GM21723 (cell line): Measurements from ENCODE around the gene ZNF701.
"Not testable (repeated sequence)": the region's sequence is repeated elsewhere in the genome, so short reads cannot be mapped to it uniquely, and the experiment has no call there.

Source experiments
- ATAC-seq: cut with Tn5 transposase; IDR thresholded peaks from one replicate; pipeline ENCODE4 v1.9.1; 2021; ENCODE audit warnings: mild to moderate bottlenecking, moderate library complexity; ENCODE audit not compliant: unreplicated experiment

ZNF701 gene

GRCh38 chr19:52570000-52570861 lies at the start of gene ZNF701:
Gene ZNF701, plus strand, starts transcription at chr19:52570287. Its CDS starts 3,861 bp downstream, at chr19:52574148.
- ATAC-seq, result peak; percentile 93

- ATAC-seq, result no peak
Observed at GRCh38 chr19:52522551-52522950, 47.5 kb upstream of the ZNF701 start.

GRCh38 chr19:52524086-52524485 lies 46.0 kb upstream of the ZNF701 start:
- ATAC-seq, result no peak

- peak; percentile 85 for ATAC-seq
Observed at GRCh38 chr19:52527134-52527955, 42.7 kb upstream of the ZNF701 start, which contains the start of gene ZNF808. Gene ZNF808, plus strand, starts transcription at chr19:52527668. Its CDS starts 15,617 bp downstream, at chr19:52543285.

- no peak for ATAC-seq
Observed at GRCh38 chr19:52527956-52528351, 42.1 kb upstream of the ZNF701 start.

- ATAC-seq, result no peak
Observed at GRCh38 chr19:52532480-52532879, 37.6 kb upstream of the ZNF701 start.

GRCh38 chr19:52533901-52534300 lies 36.2 kb upstream of the ZNF701 start:
- ATAC-seq, result no peak

GRCh38 chr19:52535385-52535770 lies 34.7 kb upstream of the ZNF701 start:
- peak; percentile 12 for ATAC-seq

- peak; percentile 84 for ATAC-seq
Observed at GRCh38 chr19:52535771-52536447, 34.2 kb upstream of the ZNF701 start.

- peak; percentile 32 for ATAC-seq
Observed at GRCh38 chr19:52536448-52536800, 33.7 kb upstream of the ZNF701 start.

GRCh38 chr19:52538815-52539214 lies 31.3 kb upstream of the ZNF701 start:
- ATAC-seq, result not testable (repeated sequence)

- not testable (repeated sequence) for ATAC-seq
Observed at GRCh38 chr19:52541176-52541575, 28.9 kb upstream of the ZNF701 start.

- ATAC-seq, result no peak
Observed at GRCh38 chr19:52541608-52542007, 28.5 kb upstream of the ZNF701 start.

GRCh38 chr19:52542541-52542940 lies 27.5 kb upstream of the ZNF701 start:
- ATAC-seq, result not testable (repeated sequence)

- no peak for ATAC-seq
Observed at GRCh38 chr19:52542984-52543664, 27.0 kb upstream of the ZNF701 start.

GRCh38 chr19:52554216-52554971 lies 15.7 kb upstream of the ZNF701 start:
- ATAC-seq, result no peak

GRCh38 chr19:52557231-52557995 lies 12.7 kb upstream of the ZNF701 start:
- no peak for ATAC-seq

GRCh38 chr19:52558732-52559445 lies 11.2 kb upstream of the ZNF701 start:
- not testable (repeated sequence) for ATAC-seq
